Astrocyte of the cerebellum (primary cell): ENCODE measurements around the gene CD6.

Experiments
- DNase-seq: peaks from one replicate; pipeline ENCODE4 v3.0.0-alpha.2; 2011; ENCODE audit warnings: low read depth
- H3K4me3 ChIP-seq: 2 replicates; pipeline ENCODE4 v1.5.1; 2011; ENCODE audit warnings: mild to moderate bottlenecking, low read depth, low read length, moderate library complexity
- CTCF ChIP-seq: IDR thresholded peaks from 2 replicates; pipeline ENCODE4 v1.5.1; 2012; ENCODE audit warnings: low read length, low read depth, moderate library complexity, mild to moderate bottlenecking; ENCODE audit errors: missing control alignments
- in situ Hi-C: cut with HindIII; loops from 2 replicates; pipeline ENCODE4 v1.10.0; 2017; ENCODE audit warnings: low sequenced_read_pairs

CD6 gene

GRCh38 chr11:60959431-60959830 is 12.0 kb upstream of the CD6 start:
- no peak for TF ChIP-seq CTCF
- in situ Hi-C loops, result no loop called here
- DNase-seq, result no peak
- no peak overlapping the region for H3K4me3 ChIP-seq

GRCh38 chr11:60960405-60960804 is 11.1 kb upstream of the CD6 start:
- in situ Hi-C loops, result no loop called here
- no peak for TF ChIP-seq CTCF
- no peak overlapping the region for H3K4me3 ChIP-seq
- no peak for DNase-seq

GRCh38 chr11:60964801-60965200 is 6.7 kb upstream of the CD6 start:
- no peak for DNase-seq
- TF ChIP-seq CTCF, result no peak
- no peak overlapping the region for H3K4me3 ChIP-seq
- in situ Hi-C loops, result no loop called here

GRCh38 chr11:60966890-60967289 is 4.6 kb upstream of the CD6 start:
- TF ChIP-seq CTCF, result no peak
- DNase-seq, result no peak
- in situ Hi-C loops, result no loop called here
- no peak overlapping the region for H3K4me3 ChIP-seq

- no peak for DNase-seq
- TF ChIP-seq CTCF, result no peak
- H3K4me3 ChIP-seq, result no peak overlapping the region
- in situ Hi-C loops, result no loop called here
Observed at GRCh38 chr11:60968223-60968622, 3.3 kb upstream of the CD6 start.

- DNase-seq, result no peak
- TF ChIP-seq CTCF, result peak; percentile 89
- H3K4me3 ChIP-seq, result no peak overlapping the region
- in situ Hi-C loops, result no loop called here
Observed at GRCh38 chr11:60970369-60970774, 1.1 kb upstream of the CD6 start.

GRCh38 chr11:60970890-60971289 is 590 bp upstream of the CD6 start:
- no peak for TF ChIP-seq CTCF
- in situ Hi-C loops, result no loop called here
- H3K4me3 ChIP-seq, result no peak overlapping the region
- no peak for DNase-seq
